Activated naive CD8-positive, alpha-beta T cell treated with anti-CD3 and anti-CD28 coated beads for 36 hours (primary cell): Measurements from ENCODE around the gene COPS8. TPM values are rescaled to one million over a fixed set of nuclear protein-coding genes. Genes with fewer than 3 reads are reported as not detected.

Source experiments
- DNase-seq: peaks from one replicate; pipeline ENCODE4 v3.0.0; 2021
- H3K27ac Mint-ChIP-seq: one replicate; pipeline ENCODE4 v1.8.0; 2022; ENCODE audit warnings: mild to moderate bottlenecking, moderate library complexity, mixed read lengths
- H3K27me3 Mint-ChIP-seq: one replicate; pipeline ENCODE4 v1.8.0; 2022; ENCODE audit warnings: mild to moderate bottlenecking, mixed read lengths
- H3K36me3 Mint-ChIP-seq: one replicate; pipeline ENCODE4 v1.8.0; 2021; ENCODE audit warnings: mild to moderate bottlenecking, mixed read lengths
- H3K4me1 Mint-ChIP-seq: one replicate; pipeline ENCODE4 v1.8.0; 2021; ENCODE audit warnings: mixed read lengths
- H3K4me3 Mint-ChIP-seq: one replicate; pipeline ENCODE4 v1.8.0; 2022; ENCODE audit warnings: mild to moderate bottlenecking, moderate library complexity, mixed read lengths
- H3K9me3 Mint-ChIP-seq: one replicate; pipeline ENCODE4 v1.8.0; 2022; ENCODE audit warnings: mixed read lengths
- total RNA-seq, 2 experiments: library from RNA; stranded (reverse); gene quantifications; one replicate each; pipeline ENCODE4 v1.2.3, GENCODE V29; 2021

Gene COPS8
- total RNA-seq, 2 experiments from 2014 or later = 65.6 to 68.5 TPM

DNA sequence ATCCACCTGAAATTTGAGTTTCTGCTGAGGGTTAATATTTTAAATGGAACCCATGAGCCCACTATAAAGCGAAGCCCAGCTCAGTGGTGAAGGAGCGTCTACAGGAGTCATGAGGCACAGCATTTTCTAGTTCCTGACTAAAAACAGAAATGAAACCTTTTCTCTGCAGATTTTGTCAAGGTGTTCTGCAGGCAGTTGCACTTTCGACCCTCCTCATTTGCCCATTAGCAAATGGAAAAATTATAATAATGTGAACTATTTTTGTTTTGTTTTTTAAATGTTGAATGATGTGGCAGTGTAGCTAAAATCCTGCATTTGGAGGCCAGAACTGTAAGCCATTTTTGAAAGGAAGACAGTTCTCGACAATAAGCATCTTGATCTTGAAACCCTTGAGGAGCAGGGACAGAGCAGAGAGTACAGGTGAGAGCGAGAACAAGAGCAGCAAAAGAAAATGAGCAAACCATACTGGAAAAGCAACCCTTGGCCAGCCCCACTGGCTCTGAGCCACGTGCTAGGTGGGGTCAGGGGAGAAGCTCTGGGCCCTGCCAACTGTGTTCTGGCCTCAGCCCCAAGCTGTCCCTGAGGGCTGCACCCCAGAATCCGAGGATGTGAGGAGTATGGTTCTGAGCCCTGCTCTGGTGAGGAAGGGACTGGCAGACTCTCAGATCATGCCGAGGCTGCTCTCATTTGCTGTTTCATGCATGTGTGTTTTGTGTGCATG lies 26.4 kb upstream of the COPS8 start:
- no peak for DNase-seq
- Mint-ChIP-seq H3K4me1 (peaks cover 10% of the 10 kb centered on the region), H3K27me3 (no peaks in the 10 kb centered on the region), H3K36me3 (peaks cover 2% of the 10 kb centered on the region), H3K4me3 (no peak overlapping the region), H3K27ac (peak overlapping the region; percentile 52), H3K9me3 (no peaks in the 10 kb centered on the region)

- H3K4me3 Mint-ChIP-seq = no peak overlapping the region
- no peaks in the 10 kb centered on the region for H3K27me3 Mint-ChIP-seq
- no peaks in the 10 kb centered on the region for H3K9me3 Mint-ChIP-seq
- H3K4me1 Mint-ChIP-seq = peaks cover 10% of the 10 kb centered on the region
- peak; percentile 10 for DNase-seq
- no peak overlapping the region for H3K27ac Mint-ChIP-seq
- peaks cover 2% of the 10 kb centered on the region for H3K36me3 Mint-ChIP-seq
Measured at GRCh38 chr2:237060534-237061312, 25.0 kb upstream of the COPS8 start.

- H3K27ac Mint-ChIP-seq = no peak overlapping the region
Measured at GRCh38 chr2:237061356-237061755, 24.3 kb upstream of the COPS8 start.

GRCh38 chr2:237062585-237062984 lies 23.1 kb upstream of the COPS8 start:
- peaks cover 2% of the 10 kb centered on the region for H3K36me3 Mint-ChIP-seq
- DNase-seq = no peak
- no peaks in the 10 kb centered on the region for H3K27me3 Mint-ChIP-seq
- peaks cover 10% of the 10 kb centered on the region for H3K4me1 Mint-ChIP-seq
- H3K27ac Mint-ChIP-seq = no peak overlapping the region
- no peaks in the 10 kb centered on the region for H3K9me3 Mint-ChIP-seq
- H3K4me3 Mint-ChIP-seq = no peak overlapping the region

More at GRCh38 chr2:237061356-237061755, 24.3 kb upstream of the COPS8 start:
- Mint-ChIP-seq H3K9me3 (no peaks in the 10 kb centered on the region), H3K36me3 (peaks cover 2% of the 10 kb centered on the region), H3K4me1 (peaks cover 10% of the 10 kb centered on the region), H3K27me3 (no peaks in the 10 kb centered on the region), H3K4me3 (no peak overlapping the region)
- DNase-seq = no peak

GRCh38 chr2:237064203-237065070 lies 21.3 kb upstream of the COPS8 start:
- H3K27me3 Mint-ChIP-seq = no peaks in the 10 kb centered on the region
- H3K4me1 Mint-ChIP-seq = peaks cover 3% of the 10 kb centered on the region
- H3K36me3 Mint-ChIP-seq = no peaks in the 10 kb centered on the region
- H3K27ac Mint-ChIP-seq = no peak overlapping the region
- no peak overlapping the region for H3K4me3 Mint-ChIP-seq
- no peaks in the 10 kb centered on the region for H3K9me3 Mint-ChIP-seq
- no peak for DNase-seq

DNA sequence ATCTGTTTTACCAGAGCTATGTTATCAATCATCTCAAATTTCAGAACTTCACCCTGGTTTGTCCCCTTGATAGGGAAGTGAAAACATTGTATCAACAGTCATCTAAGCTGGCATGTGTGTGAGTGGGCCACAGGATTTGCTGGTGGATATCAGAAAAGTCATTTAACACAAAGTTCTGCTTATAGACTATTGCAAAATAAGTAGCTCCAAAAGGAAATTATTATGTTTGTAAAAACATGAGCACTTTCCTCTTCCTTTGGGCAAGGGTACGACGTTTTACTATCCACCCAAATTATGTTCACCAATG lies 20.7 kb upstream of the COPS8 start:
- Mint-ChIP-seq H3K27me3 (no peaks in the 10 kb centered on the region), H3K4me1 (peaks cover 2% of the 10 kb centered on the region), H3K36me3 (no peaks in the 10 kb centered on the region), H3K9me3 (no peaks in the 10 kb centered on the region), H3K4me3 (no peak overlapping the region), H3K27ac (no peak overlapping the region)
- DNase-seq = no peak

DNA sequence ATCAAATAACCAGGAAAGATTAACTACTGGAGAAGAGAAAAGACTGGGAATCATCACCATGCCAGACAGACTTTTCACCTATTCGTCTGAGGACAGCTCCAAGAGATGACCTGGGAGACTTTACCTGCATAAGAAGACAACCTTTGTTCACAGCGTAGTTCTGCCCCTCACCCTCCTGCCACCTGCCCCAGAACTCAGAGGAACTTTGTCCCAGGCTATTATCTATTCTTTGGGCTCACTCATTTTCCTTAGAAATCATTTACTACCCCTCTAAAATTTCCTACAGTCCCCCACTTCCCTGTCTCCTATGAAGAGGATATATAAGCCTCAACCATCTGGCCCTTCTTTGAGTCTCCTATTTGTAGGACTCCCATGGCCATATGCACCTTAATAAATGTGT lies 19.3 kb upstream of the COPS8 start:
- H3K36me3 Mint-ChIP-seq = no peaks in the 10 kb centered on the region
- no peaks in the 10 kb centered on the region for H3K9me3 Mint-ChIP-seq
- H3K27ac Mint-ChIP-seq = no peak overlapping the region
- DNase-seq = no peak
- H3K4me3 Mint-ChIP-seq = no peak overlapping the region
- H3K4me1 Mint-ChIP-seq = no peaks in the 10 kb centered on the region
- no peaks in the 10 kb centered on the region for H3K27me3 Mint-ChIP-seq

GRCh38 chr2:237068005-237068576 lies 17.6 kb upstream of the COPS8 start:
- Mint-ChIP-seq H3K27ac (no peak overlapping the region), H3K4me1 (no peaks in the 10 kb centered on the region), H3K4me3 (no peak overlapping the region), H3K27me3 (no peaks in the 10 kb centered on the region), H3K36me3 (no peaks in the 10 kb centered on the region), H3K9me3 (no peaks in the 10 kb centered on the region)
- DNase-seq = no peak

DNA sequence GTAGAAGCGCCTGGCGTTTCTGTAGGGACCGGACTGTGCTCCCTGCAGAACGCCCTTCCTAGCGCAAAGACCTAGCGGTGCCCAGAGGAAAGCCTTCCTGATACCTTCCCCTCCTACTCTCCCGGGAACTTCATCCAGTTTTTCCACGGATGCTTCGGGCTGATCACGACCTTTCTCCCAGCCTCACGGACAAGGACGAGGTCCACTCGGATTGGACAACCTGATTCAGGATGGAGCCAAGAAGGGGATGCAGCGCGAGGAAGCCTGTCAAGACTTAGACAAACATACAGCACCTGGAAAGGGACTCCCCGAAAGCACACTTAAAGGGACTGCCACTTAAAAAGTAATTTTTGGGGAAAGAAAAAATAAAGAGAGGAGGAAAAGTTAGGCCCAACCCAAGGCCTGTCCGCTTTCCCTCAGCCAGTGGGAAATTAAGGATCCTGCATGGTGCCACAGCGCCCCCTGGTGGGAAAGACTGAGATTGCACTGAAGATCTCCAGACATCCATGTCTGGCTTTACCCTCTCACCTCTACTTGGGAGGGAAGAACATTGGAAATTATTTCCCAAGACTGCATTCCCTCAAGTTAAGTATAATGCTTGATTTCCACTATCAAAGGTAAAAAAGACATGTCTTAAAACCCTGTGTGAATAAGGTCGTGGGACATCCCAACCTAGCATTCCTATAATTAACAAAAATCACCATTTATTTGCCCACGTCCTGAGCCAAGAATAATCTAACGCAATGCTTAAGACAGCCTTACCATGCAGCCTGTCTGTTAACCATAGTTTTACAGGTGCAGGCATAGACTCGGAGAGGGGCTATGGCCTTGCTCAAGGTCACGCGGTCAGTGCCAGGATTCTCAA lies 13.4 kb upstream of the COPS8 start:
- Mint-ChIP-seq H3K27ac (no peak overlapping the region), H3K27me3 (no peaks in the 10 kb centered on the region), H3K9me3 (no peaks in the 10 kb centered on the region), H3K4me3 (no peak overlapping the region), H3K4me1 (no peaks in the 10 kb centered on the region), H3K36me3 (no peaks in the 10 kb centered on the region)
- DNase-seq = peak; percentile 49

GRCh38 chr2:237073552-237073951 lies 12.1 kb upstream of the COPS8 start:
- Mint-ChIP-seq H3K27me3 (no peaks in the 10 kb centered on the region), H3K27ac (no peak overlapping the region)

DNA sequence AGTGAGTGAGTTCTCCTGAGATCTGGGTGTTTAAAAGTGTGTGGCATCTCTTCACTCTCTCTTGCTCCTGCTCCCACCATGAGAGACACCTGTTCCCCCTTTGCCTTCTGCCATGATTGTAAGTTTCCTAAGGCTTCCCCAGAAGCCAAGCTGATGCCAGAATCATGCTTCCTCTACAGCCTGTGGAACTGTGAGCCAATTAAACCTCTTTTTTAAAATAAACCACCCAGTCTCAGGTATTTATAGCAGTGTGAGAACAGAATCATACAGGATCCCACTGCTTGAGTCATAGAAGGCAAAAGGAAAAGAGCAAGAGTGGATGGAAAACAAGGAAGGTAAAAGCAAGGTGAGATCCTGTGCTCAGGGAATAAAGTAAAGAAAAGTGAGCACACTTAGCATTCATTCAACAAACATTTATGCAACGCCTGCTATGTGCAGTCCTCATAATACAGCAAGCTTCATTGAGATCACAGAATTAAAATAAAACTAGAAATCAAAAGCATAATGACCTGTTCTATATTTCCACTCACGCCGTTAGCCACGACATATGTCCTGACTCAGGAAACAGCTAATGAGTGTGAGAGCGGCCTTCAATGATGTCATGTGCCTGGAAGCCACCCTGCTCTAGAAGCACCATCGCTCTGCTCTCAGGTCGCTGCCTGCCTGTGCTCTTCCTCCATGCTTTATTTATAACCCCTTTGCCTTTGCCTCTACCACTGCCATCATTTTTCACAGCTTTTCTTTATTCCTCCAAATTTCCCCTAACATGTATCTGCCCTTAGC lies 11.3 kb upstream of the COPS8 start:
- Mint-ChIP-seq H3K4me3 (no peak overlapping the region), H3K36me3 (no peaks in the 10 kb centered on the region), H3K9me3 (no peaks in the 10 kb centered on the region), H3K27ac (no peak overlapping the region), H3K27me3 (no peaks in the 10 kb centered on the region), H3K4me1 (no peaks in the 10 kb centered on the region)
- DNase-seq = no peak

More at GRCh38 chr2:237073552-237073951, 12.1 kb upstream of the COPS8 start:
- Mint-ChIP-seq H3K36me3 (no peaks in the 10 kb centered on the region), H3K4me1 (no peaks in the 10 kb centered on the region), H3K9me3 (no peaks in the 10 kb centered on the region), H3K4me3 (no peak overlapping the region)
- DNase-seq = no peak

DNA sequence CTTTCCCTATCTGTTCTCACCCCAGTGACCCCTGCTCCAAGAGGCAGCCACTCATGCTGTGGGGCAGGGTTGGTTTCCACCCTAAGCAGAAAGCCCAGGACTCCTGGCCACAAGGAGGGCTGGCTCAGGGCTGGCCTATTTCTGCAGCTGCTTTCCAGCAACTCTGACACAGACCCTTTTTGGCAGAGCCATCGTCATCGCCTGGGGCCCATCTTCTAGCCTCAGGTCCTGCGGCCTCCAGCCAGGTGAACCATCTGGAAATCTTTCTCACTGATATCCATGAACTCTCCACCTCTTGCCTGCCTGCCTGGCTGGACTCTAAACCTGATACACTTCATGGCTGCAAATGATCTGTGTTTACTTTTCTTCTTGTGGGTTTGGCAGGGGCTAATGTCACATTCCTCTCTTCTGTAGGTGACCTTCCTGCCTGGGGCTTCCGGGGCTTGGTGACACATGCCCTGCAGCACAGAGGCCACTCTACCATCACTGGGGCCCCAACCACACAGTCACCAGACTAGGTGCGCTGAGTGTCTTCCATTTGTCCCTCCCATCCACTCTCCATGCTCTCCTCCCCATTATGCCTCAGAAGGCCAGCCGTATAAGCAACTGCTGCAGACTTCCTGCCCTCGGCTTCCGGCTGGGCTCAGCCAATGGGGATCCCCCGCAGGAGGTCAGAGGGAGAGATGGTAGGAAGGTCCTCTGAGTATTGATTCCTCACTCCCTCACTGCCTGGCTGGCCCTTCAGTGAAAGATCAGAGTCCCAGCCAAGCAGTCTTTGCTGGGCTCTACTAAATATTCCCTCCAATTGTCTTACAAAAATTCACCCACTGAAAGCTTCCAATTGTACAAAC lies 9.7 kb upstream of the COPS8 start:
- H3K36me3 Mint-ChIP-seq = no peaks in the 10 kb centered on the region
- DNase-seq = no peak
- no peaks in the 10 kb centered on the region for H3K4me1 Mint-ChIP-seq
- H3K27me3 Mint-ChIP-seq = no peaks in the 10 kb centered on the region
- H3K27ac Mint-ChIP-seq = no peak overlapping the region
- no peaks in the 10 kb centered on the region for H3K9me3 Mint-ChIP-seq
- H3K4me3 Mint-ChIP-seq = no peak overlapping the region

DNA sequence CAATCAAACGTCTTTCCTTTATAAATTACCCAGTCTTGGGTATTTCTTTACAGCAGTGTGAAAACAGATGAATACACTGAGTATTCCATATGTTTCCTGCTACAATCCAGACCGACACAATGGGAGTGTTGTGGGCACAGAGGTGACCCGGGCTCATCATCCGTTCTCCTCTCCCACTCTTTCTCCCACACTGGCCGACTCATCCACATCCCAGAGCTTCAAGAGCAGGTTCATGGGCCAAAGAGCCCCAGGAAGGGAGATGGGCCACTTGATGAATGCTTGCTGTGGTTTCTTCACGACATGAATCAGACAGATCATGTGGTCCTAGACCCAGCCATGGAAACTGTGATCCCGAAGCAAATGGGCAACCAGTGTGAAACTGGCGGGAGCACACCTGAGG lies 4.1 kb upstream of the COPS8 start:
- Mint-ChIP-seq H3K4me1 (peaks cover 15% of the 10 kb centered on the region), H3K4me3 (no peak overlapping the region), H3K36me3 (peaks cover 1% of the 10 kb centered on the region), H3K27me3 (no peaks in the 10 kb centered on the region), H3K27ac (no peak overlapping the region), H3K9me3 (no peaks in the 10 kb centered on the region)
- no peak for DNase-seq
